ENCODE data around the gene IL23R.
"Not testable (repeated sequence)": the region's sequence is repeated elsewhere in the genome, so short reads cannot be mapped to it uniquely, and the experiment has no call there.

IL23R gene

GRCh38 chr1:67201891-67202290 is 35.6 kb downstream of the IL23R start:
- H3K4me2 ChIP-seq (ENCODE audit: low read length), result no peak overlapping the region
- no peaks in the 10 kb centered on the region for H3K36me3 ChIP-seq (ENCODE audit: insufficient read depth, low read length)
- no peaks in the 10 kb centered on the region for H3K9me2 ChIP-seq (ENCODE audit: low read depth, low read length)
- no peaks in the 10 kb centered on the region for H3K79me2 ChIP-seq (ENCODE audit: insufficient read depth, low read length)
- no peaks in the 10 kb centered on the region for H3K9me3 ChIP-seq (ENCODE audit: low read length)
- H3K9ac ChIP-seq (ENCODE audit: low read length), result no peak overlapping the region
- H3K27ac ChIP-seq (ENCODE audit: low read depth, low read length, poor library complexity, severe bottlenecking), result no peak overlapping the region
- H4K20me1 ChIP-seq (ENCODE audit: insufficient read depth, low read length), result no peaks in the 10 kb centered on the region
- no peaks in the 10 kb centered on the region for H3K4me1 ChIP-seq (ENCODE audit: insufficient read depth, low read length, severe bottlenecking)
- TF ChIP-seq EZH2 (IDR thresholded peaks at IDR 0.05; ENCODE audit: borderline replicate concordance, low read length) (no peak), CTCF (IDR thresholded peaks at IDR 0.05; ENCODE audit: low read length) (no peak)
- no peaks in the 10 kb centered on the region for H3K27me3 ChIP-seq (ENCODE audit: insufficient read depth, low read length)
- no peak overlapping the region for H3K4me3 ChIP-seq (ENCODE audit: low read depth, low read length, poor library complexity, severe bottlenecking)
- H2AFZ ChIP-seq (ENCODE audit: low read length), result no peak overlapping the region
- no peaks in the 10 kb centered on the region for H3F3A ChIP-seq (ENCODE audit: insufficient read depth, low read length)

GRCh38 chr1:67204298-67204980 is 38.2 kb downstream of the IL23R start:
- H2AFZ ChIP-seq (ENCODE audit: low read length), result no peak overlapping the region
- no peaks in the 10 kb centered on the region for H3K9me3 ChIP-seq (ENCODE audit: low read length)
- H3K36me3 ChIP-seq (ENCODE audit: insufficient read depth, low read length), result no peaks in the 10 kb centered on the region
- no peak overlapping the region for H3K4me3 ChIP-seq (ENCODE audit: low read depth, low read length, poor library complexity, severe bottlenecking)
- H4K20me1 ChIP-seq (ENCODE audit: insufficient read depth, low read length), result no peaks in the 10 kb centered on the region
- no peaks in the 10 kb centered on the region for H3K9me2 ChIP-seq (ENCODE audit: low read depth, low read length)
- no peak overlapping the region for H3K4me2 ChIP-seq (ENCODE audit: low read length)
- TF ChIP-seq EZH2 (IDR thresholded peaks at IDR 0.05; ENCODE audit: borderline replicate concordance, low read length) (no peak), CTCF (IDR thresholded peaks at IDR 0.05; ENCODE audit: low read length) (no peak)
- H3F3A ChIP-seq (ENCODE audit: insufficient read depth, low read length), result no peaks in the 10 kb centered on the region
- H3K79me2 ChIP-seq (ENCODE audit: insufficient read depth, low read length), result no peaks in the 10 kb centered on the region
- H3K27ac ChIP-seq (ENCODE audit: low read depth, low read length, poor library complexity, severe bottlenecking), result no peak overlapping the region
- no peaks in the 10 kb centered on the region for H3K27me3 ChIP-seq (ENCODE audit: insufficient read depth, low read length)
- H3K9ac ChIP-seq (ENCODE audit: low read length), result no peak overlapping the region
- H3K4me1 ChIP-seq (ENCODE audit: insufficient read depth, low read length, severe bottlenecking), result no peaks in the 10 kb centered on the region

GRCh38 chr1:67207398-67207797 is 41.1 kb downstream of the IL23R start:
- H3K79me2 ChIP-seq (ENCODE audit: insufficient read depth, low read length); H3K9ac ChIP-seq (ENCODE audit: low read length); H3K9me3 ChIP-seq (ENCODE audit: low read length); H3F3A ChIP-seq (ENCODE audit: insufficient read depth, low read length); H4K20me1 ChIP-seq (ENCODE audit: insufficient read depth, low read length); H3K4me1 ChIP-seq (ENCODE audit: insufficient read depth, low read length, severe bottlenecking); H3K27ac ChIP-seq (ENCODE audit: low read depth, low read length, poor library complexity, severe bottlenecking); H3K4me3 ChIP-seq (ENCODE audit: low read depth, low read length, poor library complexity, severe bottlenecking); H3K9me2 ChIP-seq (ENCODE audit: low read depth, low read length); H2AFZ ChIP-seq (ENCODE audit: low read length); H3K27me3 ChIP-seq (ENCODE audit: insufficient read depth, low read length); H3K36me3 ChIP-seq (ENCODE audit: insufficient read depth, low read length); H3K4me2 ChIP-seq (ENCODE audit: low read length): not testable (repeated sequence)

GRCh38 chr1:67208217-67208616 is 42.0 kb downstream of the IL23R start:
- no peaks in the 10 kb centered on the region for H3K9me3 ChIP-seq (ENCODE audit: low read length)
- no peaks in the 10 kb centered on the region for H3K36me3 ChIP-seq (ENCODE audit: insufficient read depth, low read length)
- no peak overlapping the region for H3K27ac ChIP-seq (ENCODE audit: low read depth, low read length, poor library complexity, severe bottlenecking)
- no peaks in the 10 kb centered on the region for H4K20me1 ChIP-seq (ENCODE audit: insufficient read depth, low read length)
- no peak overlapping the region for H3K4me2 ChIP-seq (ENCODE audit: low read length)
- no peaks in the 10 kb centered on the region for H3K79me2 ChIP-seq (ENCODE audit: insufficient read depth, low read length)
- no peaks in the 10 kb centered on the region for H3K27me3 ChIP-seq (ENCODE audit: insufficient read depth, low read length)
- H3F3A ChIP-seq (ENCODE audit: insufficient read depth, low read length), result no peaks in the 10 kb centered on the region
- no peak overlapping the region for H2AFZ ChIP-seq (ENCODE audit: low read length)
- H3K4me1 ChIP-seq (ENCODE audit: insufficient read depth, low read length, severe bottlenecking), result no peaks in the 10 kb centered on the region
- TF ChIP-seq CTCF (IDR thresholded peaks at IDR 0.05; ENCODE audit: low read length), result no peak
- TF ChIP-seq EZH2 (IDR thresholded peaks at IDR 0.05; ENCODE audit: borderline replicate concordance, low read length), result no peak
- no peak overlapping the region for H3K9ac ChIP-seq (ENCODE audit: low read length)
- H3K9me2 ChIP-seq (ENCODE audit: low read depth, low read length), result no peaks in the 10 kb centered on the region
- H3K4me3 ChIP-seq (ENCODE audit: low read depth, low read length, poor library complexity, severe bottlenecking), result no peak overlapping the region
